Stimulated activated naive CD4-positive, alpha-beta T cell treated with Interleukin-2 at 50 U/mL for 16 hours (primary cell): ENCODE data around the gene TPK1.
"Not testable (repeated sequence)": the region's sequence is repeated elsewhere in the genome, so short reads cannot be mapped to it uniquely, and the experiment has no call there.

ENCODE experiments used
- DNase-seq: peaks from one replicate; lab custom pipeline; 2025; lab: John Stamatoyannopoulos, UW

TPK1 gene

GRCh38 chr7:144822223-144822622, 13.6 kb downstream of the TPK1 start:
- no peak for DNase-seq

GRCh38 chr7:144821067-144821466, 14.8 kb downstream of the TPK1 start:
- peak; percentile 3 for DNase-seq

- DNase-seq: no peak
Observed at GRCh38 chr7:144820552-144820951, 15.3 kb downstream of the TPK1 start.

- no peak for DNase-seq
Observed at GRCh38 chr7:144819566-144819965, 16.3 kb downstream of the TPK1 start.

GRCh38 chr7:144818511-144818910, 17.3 kb downstream of the TPK1 start:
- peak; percentile 14 for DNase-seq

GRCh38 chr7:144817001-144817400, 18.9 kb downstream of the TPK1 start:
- DNase-seq: no peak

- no peak for DNase-seq
Observed at GRCh38 chr7:144814299-144814698, 21.6 kb downstream of the TPK1 start.

GRCh38 chr7:144812379-144813283, 23.2 kb downstream of the TPK1 start:
- DNase-seq: peak; percentile 11

- DNase-seq: no peak
Observed at GRCh38 chr7:144805627-144806239, 30.1 kb downstream of the TPK1 start.

- not testable (repeated sequence) for DNase-seq
Observed at GRCh38 chr7:144800678-144801436, 35.0 kb downstream of the TPK1 start.

- no peak for DNase-seq
Observed at GRCh38 chr7:144796919-144797318, 38.9 kb downstream of the TPK1 start.

GRCh38 chr7:144792050-144792449, 43.8 kb downstream of the TPK1 start:
- no peak for DNase-seq

- no peak for DNase-seq
Observed at GRCh38 chr7:144791488-144791887, 44.4 kb downstream of the TPK1 start.

- DNase-seq: no peak
Observed at GRCh38 chr7:144787127-144787526, 48.7 kb downstream of the TPK1 start.

GRCh38 chr7:144786522-144786921, 49.3 kb downstream of the TPK1 start:
- DNase-seq: no peak

- DNase-seq: no peak
Observed at GRCh38 chr7:144786079-144786478, 49.8 kb downstream of the TPK1 start.

- DNase-seq: no peak
Observed at GRCh38 chr7:144785521-144785920, 50.3 kb downstream of the TPK1 start.

GRCh38 chr7:144784943-144785342, 50.9 kb downstream of the TPK1 start:
- DNase-seq: no peak

GRCh38 chr7:144784441-144784840, 51.4 kb downstream of the TPK1 start:
- DNase-seq: no peak

GRCh38 chr7:144782883-144783282, 53.0 kb downstream of the TPK1 start:
- DNase-seq: no peak

- no peak for DNase-seq
Observed at GRCh38 chr7:144780071-144780608, 55.7 kb downstream of the TPK1 start.

GRCh38 chr7:144777889-144778288, 58.0 kb downstream of the TPK1 start:
- DNase-seq: not testable (repeated sequence)
